Heart left ventricle (tissue), 16 donors: Measurements from ENCODE around the gene PATE3. TPM values are rescaled to one million over a fixed set of nuclear protein-coding genes. Genes with fewer than 3 reads are reported as not detected.

Source experiments
- ATAC-seq, 4 donors: fragments of 200-7000 bp; cut with Tn5 transposase; one replicate each; pipeline ENCODE4 v1.9.1; 2020 to 2022; ENCODE audit warnings: moderate library complexity in 4 of 4, mild to moderate bottlenecking in 3 of 4, moderate number of reproducible peaks in 1 of 4
- DNase-seq, 5 donors: peaks; one replicate each; pipeline ENCODE4 v3.0.0-alpha.2; 2020
- H3K27ac ChIP-seq, 12 donors: fragments of 200-600 bp; sonication (generic) in 4 of 12; one replicate each; pipeline versions ENCODE4 v1.5.0 to v1.8.0; 2016 to 2022; ENCODE audit warnings: mild to moderate bottlenecking in 2 of 12
- H3K27me3 ChIP-seq, 9 donors: fragments of 200-600 bp; sonication (generic) in 2 of 9; one replicate each; pipeline versions ENCODE4 v1.5.1 to v1.8.0; 2016 to 2022; ENCODE audit warnings: mild to moderate bottlenecking in 3 of 9
- H3K36me3 ChIP-seq, 9 donors: fragments of 200-600 bp; sonication (generic) in 2 of 9; one replicate each; pipeline versions ENCODE4 v1.5.0 to v1.8.0; 2018 to 2022; ENCODE audit warnings: mild to moderate bottlenecking in 2 of 9
- H3K4me1 ChIP-seq, 12 donors: fragments of 200-600 bp; sonication (generic) in 4 of 12; one replicate each; pipeline versions ENCODE4 v1.5.0 to v1.8.0; 2016 to 2022; ENCODE audit warnings: mild to moderate bottlenecking in 3 of 12
- H3K4me3 ChIP-seq, 12 donors: fragments of 200-600 bp; sonication (generic) in 4 of 12; one replicate each; pipeline versions ENCODE4 v1.5.0 to v1.8.0; 2017 to 2022; ENCODE audit warnings: mild to moderate bottlenecking in 9 of 12, moderate library complexity in 4 of 12
- H3K9me3 ChIP-seq, 12 donors: fragments of 200-600 bp; sonication (generic) in 4 of 12; one replicate each; pipeline versions ENCODE4 v1.5.0 to v1.8.0; 2016 to 2022; ENCODE audit warnings: mild to moderate bottlenecking in 1 of 12
- POLR2A ChIP-seq, 2 donors: fragments of 450-650 bp; IDR thresholded peaks; one replicate each; pipeline ENCODE4 v1.6.1; 2017; ENCODE audit warnings: antibody characterized with exemption in 2 of 2, mild to moderate bottlenecking in 2 of 2, moderate library complexity in 2 of 2
- WGBS, 4 donors: extraction: QIAGEN DNeasy Blood & Tissue Kit in 2 of 4; methylation state at CpG; one replicate each; pipeline versions ENCODE4 v1.1.5 to v1.1.7; 2013 to 2018; 5-methylcytosine and 5-hydroxymethylcytosine counted together
- intact Hi-C, 10 donors: fragments of 100-400 bp; cut with DNase I; formaldehyde crosslinking; loops; one replicate each; pipeline versions ENCODE4 v1.11.1 to v1.14.2; 2022
- polyA plus RNA-seq, 2 donors: library from polyadenylated mRNA; stranded (reverse); fragments of 200-250 nt; gene quantifications; one replicate each; pipeline ENCODE4 v1.2.3, GENCODE V29; 2013
- total RNA-seq, 9 donors: library from RNA; depleted of rRNA in 2 of 9; stranded (reverse); fragments of >200 nt in 2 of 9; fragmentation: NEBNext Ultra II Directional in 3 of 9; extraction: Animal tissue kit (Norgen Biotek cat#: 25700) in 3 of 9; gene quantifications; one replicate each; pipeline versions ENCODE4 v1.1.0 to v1.2.4, GENCODE V29; 2016 to 2023
- TF ChIP-seq, protein P1 (sequence below), 12 donors: fragments of 200-600 bp; sonication (generic) in 4 of 12; IDR thresholded peaks; one replicate each; pipeline versions ENCODE4 v1.5.0 to v1.8.0; 2018 to 2022; ENCODE audit warnings: antibody characterized with exemption in 12 of 12, mild to moderate bottlenecking in 5 of 12
- donor health status: ischemic (EF 13 %, LVEDD 7.1; RV severe dilation, severe dysfunction).
- donor health status: healthy with polysubstance abuse.
- donor health status: DM: no; HTN: yes; CAD: no.
- donor health status: DM: no; HTN: no; CAD: no.
- donor health status: ischemic (EF 25% LVEDD 6.9; RV normal size, moderate dysfunction).
- donor health status: ischemic (EF 25% LVEDD 5.7; RV mildly dilated, moderate dysfunction).
- donor health status: healthy.
- donor health status: DM: yes; HTN: yes; CAD: no.
- donor health status: ischemic (EF 35%, LVEDD 5.7; RV mildly dilated, moderate dysfunction).
- donor health status: nonischemic (EF 11% LVEDD 7.7; RV severe dilation, severe dysfunction).
- donor health status: DM: yes; HTN: yes; CAD: no.
- donor health status: PGD.
- donor health status: ischemic (EF 29% LVEDD 5.4; RV normal size, mild dysfunction).
- donor health status: nonischemic (EF 23%, LVEDD 6.1; RV moderate dilation, normal function).

The PATE3 gene
- total and polyA plus RNA-seq, 11 donors = not detected

DNA sequence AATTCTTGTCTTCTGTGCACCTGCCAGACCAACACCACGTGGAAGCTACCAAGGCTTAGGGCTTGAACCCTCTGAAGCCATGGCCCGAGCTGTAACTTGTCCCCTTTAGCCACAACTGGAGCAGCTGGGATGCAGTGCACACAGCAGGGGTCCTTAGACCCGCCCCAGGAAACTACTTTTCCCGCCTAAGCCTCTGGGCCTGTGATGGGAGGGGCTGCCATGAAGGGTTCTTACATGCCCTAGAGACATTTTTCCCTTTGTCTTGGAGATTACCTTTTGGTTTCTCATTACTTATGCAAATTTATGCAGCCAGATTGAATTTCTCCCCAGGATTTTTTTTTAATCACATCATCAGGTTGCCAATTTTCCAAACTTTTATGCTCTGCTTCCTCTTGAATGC lies 9.7 kb downstream of the PATE3 start:
- 33 to 47% (median 34%) methylated on average over 4 of the region's 4 CpGs for WGBS, 4 donors
- H3K4me1 ChIP-seq = no peaks in the 10 kb centered on the region
- intact Hi-C loops = no loop called here
- DNase-seq = no peak
- H3K9me3 ChIP-seq = peaks cover 0 to 74% (median 27%) of the 10 kb centered on the region in 12 donors
- TF ChIP-seq POLR2A (IDR thresholded peaks at IDR 0.05) = no peak
- TF ChIP-seq, protein P1, sequence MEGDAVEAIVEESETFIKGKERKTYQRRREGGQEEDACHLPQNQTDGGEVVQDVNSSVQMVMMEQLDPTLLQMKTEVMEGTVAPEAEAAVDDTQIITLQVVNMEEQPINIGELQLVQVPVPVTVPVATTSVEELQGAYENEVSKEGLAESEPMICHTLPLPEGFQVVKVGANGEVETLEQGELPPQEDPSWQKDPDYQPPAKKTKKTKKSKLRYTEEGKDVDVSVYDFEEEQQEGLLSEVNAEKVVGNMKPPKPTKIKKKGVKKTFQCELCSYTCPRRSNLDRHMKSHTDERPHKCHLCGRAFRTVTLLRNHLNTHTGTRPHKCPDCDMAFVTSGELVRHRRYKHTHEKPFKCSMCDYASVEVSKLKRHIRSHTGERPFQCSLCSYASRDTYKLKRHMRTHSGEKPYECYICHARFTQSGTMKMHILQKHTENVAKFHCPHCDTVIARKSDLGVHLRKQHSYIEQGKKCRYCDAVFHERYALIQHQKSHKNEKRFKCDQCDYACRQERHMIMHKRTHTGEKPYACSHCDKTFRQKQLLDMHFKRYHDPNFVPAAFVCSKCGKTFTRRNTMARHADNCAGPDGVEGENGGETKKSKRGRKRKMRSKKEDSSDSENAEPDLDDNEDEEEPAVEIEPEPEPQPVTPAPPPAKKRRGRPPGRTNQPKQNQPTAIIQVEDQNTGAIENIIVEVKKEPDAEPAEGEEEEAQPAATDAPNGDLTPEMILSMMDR (IDR thresholded peaks at IDR 0.05) = no peak
- H3K36me3 ChIP-seq = no peaks in the 10 kb centered on the region
- no peak overlapping the region for H3K27ac ChIP-seq
- H3K27me3 ChIP-seq = no peaks in the 10 kb centered on the region
- no peak overlapping the region for H3K4me3 ChIP-seq
- no peak for ATAC-seq

DNA sequence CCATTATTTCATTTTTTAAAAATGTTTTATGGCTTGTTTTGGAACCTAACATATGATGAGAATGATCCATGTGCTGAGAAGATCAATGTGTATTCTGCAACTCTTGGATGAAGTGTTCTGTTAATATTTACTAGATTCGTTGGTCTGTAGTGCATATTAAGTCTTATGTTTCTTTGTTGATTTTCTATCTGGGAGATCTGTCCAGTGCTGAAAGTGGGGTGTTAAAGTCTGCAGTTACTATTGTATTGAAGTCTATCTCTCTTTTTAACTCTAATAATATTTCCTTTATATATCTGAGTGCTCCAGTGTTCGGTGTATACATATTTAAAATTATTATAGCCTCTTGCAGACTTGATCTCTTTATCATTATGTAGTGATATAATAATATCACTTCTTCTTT lies 11.9 kb downstream of the PATE3 start:
- Histone ChIP-seq H3K27ac (no peak overlapping the region), H3K36me3 (no peaks in the 10 kb centered on the region), H3K4me3 (no peak overlapping the region), H3K27me3 (no peaks in the 10 kb centered on the region), H3K9me3 (peaks cover 0 to 63% (median 26%) of the 10 kb centered on the region in 12 donors), H3K4me1 (no peaks in the 10 kb centered on the region)
- intact Hi-C loops = no loop called here
- DNase-seq (no peak), ATAC-seq (no peak)
- TF ChIP-seq POLR2A (IDR thresholded peaks at IDR 0.05) = no peak
- TF ChIP-seq, protein P1 (IDR thresholded peaks at IDR 0.05) = no peak
- WGBS, 4 donors = 36 to 82% (median 64%) methylated on average over 2 of the region's 2 CpGs

GRCh38 chr11:125802387-125802786 lies 14.5 kb downstream of the PATE3 start:
- Histone ChIP-seq H3K4me1 (no peaks in the 10 kb centered on the region), H3K4me3 (no peak overlapping the region), H3K9me3 (peaks cover 0 to 42% (median 24%) of the 10 kb centered on the region in 12 donors), H3K27me3 (no peaks in the 10 kb centered on the region), H3K27ac (no peak overlapping the region), H3K36me3 (no peaks in the 10 kb centered on the region)
- ATAC-seq = no peak
- DNase-seq = no peak
- WGBS, 4 donors = 0 to 76% (median 50%) methylated on average over 1 of the region's 1 CpG
- intact Hi-C loops = no loop called here
- TF ChIP-seq POLR2A (IDR thresholded peaks at IDR 0.05) = no peak
- TF ChIP-seq, protein P1 (IDR thresholded peaks at IDR 0.05) = no peak

- TF ChIP-seq POLR2A (IDR thresholded peaks at IDR 0.05) = no peak
- TF ChIP-seq, protein P1 (IDR thresholded peaks at IDR 0.05) = no peak
- peaks cover 0 to 41% (median 5%) of the 10 kb centered on the region in 12 donors for H3K9me3 ChIP-seq
Observed at GRCh38 chr11:125807909-125808308, 20.0 kb downstream of the PATE3 start.

More at GRCh38 chr11:125807909-125808308, 20.0 kb downstream of the PATE3 start:
- no peak for ATAC-seq
- WGBS, 4 donors = 75 to 92% (median 88%) methylated on average over 1 of the region's 1 CpG
- no peak overlapping the region for H3K27ac ChIP-seq
- DNase-seq = no peak
- H3K4me1 ChIP-seq = no peaks in the 10 kb centered on the region
- H3K4me3 ChIP-seq = no peak overlapping the region
- H3K27me3 ChIP-seq = no peaks in the 10 kb centered on the region
- intact Hi-C loops = no loop called here
- H3K36me3 ChIP-seq = no peaks in the 10 kb centered on the region
